MCF 10A (cell line): Measurements from ENCODE around the gene MXRA8. TPM values are rescaled to one million over a fixed set of nuclear protein-coding genes. Genes with fewer than 3 reads are reported as not detected.

ENCODE experiments used
- BruUV-seq: library from RNA; stranded (reverse); fragments of 400-500 nt; replicated peaks from 2 replicates; lab custom pipeline; 2021; lab: Mats Ljungman, UMichigan
- CTCF ChIA-PET: fragments of 300-600 bp; sonication (Branson Sonifier 250); formaldehyde crosslinking; extraction: SDS; loops from one replicate; lab custom pipeline; 2021; ENCODE audit warnings: antibody characterized with exemption, inconsistent platforms; lab: Yijun Ruan, JAX
- POLR2A ChIA-PET: fragments of 300-600, 350-650 bp; sonication (Branson Sonifier 250); formaldehyde crosslinking; extraction: SDS; loops from one replicate; lab custom pipeline; 2020; ENCODE audit warnings: antibody characterized with exemption, inconsistent platforms; lab: Yijun Ruan, JAX
- DNase-seq: peaks from one replicate; pipeline ENCODE4 v3.0.0-alpha.2; 2018; ENCODE audit not compliant: unreplicated experiment
- H3K27ac Mint-ChIP-seq: one replicate; pipeline ENCODE4 v1.8.0; 2022; ENCODE audit warnings: mild to moderate bottlenecking, low read depth, mixed read lengths; ENCODE audit not compliant: unreplicated experiment
- H3K27me3 Mint-ChIP-seq: one replicate; pipeline ENCODE4 v1.8.0; 2022; ENCODE audit warnings: mixed read lengths; ENCODE audit not compliant: insufficient read depth, unreplicated experiment
- H3K36me3 Mint-ChIP-seq: one replicate; pipeline ENCODE4 v1.8.0; 2022; ENCODE audit warnings: mild to moderate bottlenecking, moderate library complexity, mixed read lengths; ENCODE audit not compliant: insufficient read depth, unreplicated experiment
- H3K4me1 Mint-ChIP-seq: one replicate; pipeline ENCODE4 v1.8.0; 2022; ENCODE audit warnings: mixed read lengths; ENCODE audit not compliant: insufficient read depth, unreplicated experiment
- H3K4me3 Mint-ChIP-seq: one replicate; pipeline ENCODE4 v1.8.0; 2022; ENCODE audit warnings: mild to moderate bottlenecking, moderate library complexity, mixed read lengths; ENCODE audit not compliant: unreplicated experiment
- H3K9me3 Mint-ChIP-seq: one replicate; pipeline ENCODE4 v1.8.0; 2022; ENCODE audit warnings: mixed read lengths; ENCODE audit not compliant: unreplicated experiment
- CTCF ChIP-seq: fragments of 200-600 bp; IDR thresholded peaks from one replicate; pipeline ENCODE4 v1.8.0; 2022; ENCODE audit warnings: antibody characterized with exemption, mild to moderate bottlenecking; ENCODE audit not compliant: unreplicated experiment
- intact Hi-C: fragments of 100-400 bp; cut with micrococcal nuclease; formaldehyde crosslinking; loops from 2 replicates; pipeline ENCODE4 v1.14.1; 2022
- total RNA-seq: library from RNA; stranded (reverse); gene quantifications from 2 replicates; pipeline ENCODE4 v1.2.3, GENCODE V29; 2022

MXRA8 gene
- total RNA-seq, 1 experiment from 2014 or later, result not detected

GRCh38 chr1:1395166-1395565, 36.8 kb upstream of the MXRA8 start:
- H3K27me3 Mint-ChIP-seq, result no peaks in the 10 kb centered on the region
- intact Hi-C loops, result no loop called here
- BruUV-seq, result no TSS peak
- ChIA-PET CTCF (no interaction called here), POLR2A (no interaction called here)
- H3K27ac Mint-ChIP-seq, result no peak overlapping the region
- no peaks in the 10 kb centered on the region for H3K9me3 Mint-ChIP-seq
- no peak for TF ChIP-seq CTCF
- DNase-seq, result no peak
- peaks cover 93% of the 10 kb centered on the region for H3K36me3 Mint-ChIP-seq
- H3K4me1 Mint-ChIP-seq, result no peaks in the 10 kb centered on the region
- H3K4me3 Mint-ChIP-seq, result no peak overlapping the region

DNA sequence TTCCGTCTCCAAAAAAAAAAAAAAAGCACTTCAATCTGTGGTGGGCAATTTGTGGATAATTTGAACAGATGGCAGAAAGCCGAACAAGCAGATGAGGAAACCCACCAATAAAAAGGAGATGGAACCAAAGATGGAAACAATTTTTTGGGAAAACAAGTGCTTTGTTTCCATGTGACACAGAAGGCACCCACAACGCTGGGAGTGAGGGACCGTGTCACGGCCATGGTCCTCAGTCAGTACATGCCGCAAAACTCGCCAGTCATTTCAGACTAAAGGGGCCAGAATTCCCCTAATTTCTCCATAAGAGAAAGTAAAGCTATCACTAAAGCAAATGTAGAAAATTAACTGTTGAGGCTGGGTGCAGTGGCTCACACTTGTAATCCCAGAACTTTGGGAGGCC, 35.8 kb upstream of the MXRA8 start:
- no peak overlapping the region for H3K27ac Mint-ChIP-seq

GRCh38 chr1:1393428-1393827, 35.1 kb upstream of the MXRA8 start:
- no peak for DNase-seq
- Mint-ChIP-seq H3K36me3 (peaks cover 100% of the 10 kb centered on the region), H3K9me3 (no peaks in the 10 kb centered on the region), H3K4me1 (no peaks in the 10 kb centered on the region), H3K27me3 (no peaks in the 10 kb centered on the region), H3K27ac (no peak overlapping the region), H3K4me3 (no peak overlapping the region)
- CTCF ChIA-PET, result interaction anchor here (0.7 kb wide), 1 partner anchor 185 kb away, joined by 3 read pairs; no protein-coding TSS in a partner anchor
- no peak for TF ChIP-seq CTCF
- intact Hi-C loops, result no loop called here
- POLR2A ChIA-PET, result no interaction called here
- BruUV-seq, result no TSS peak

More for the DNA sequence above, 35.8 kb upstream of the MXRA8 start:
- CTCF ChIA-PET, result interaction anchor here (0.7 kb wide), 1 partner anchor 186 kb away, joined by 3 read pairs; no protein-coding TSS in a partner anchor
- TF ChIP-seq CTCF, result no peak
- BruUV-seq, result no TSS peak
- Mint-ChIP-seq H3K4me3 (no peak overlapping the region), H3K36me3 (peaks cover 93% of the 10 kb centered on the region), H3K9me3 (no peaks in the 10 kb centered on the region), H3K4me1 (no peaks in the 10 kb centered on the region), H3K27me3 (no peaks in the 10 kb centered on the region)
- POLR2A ChIA-PET, result interaction anchor here (0.8 kb wide), 1 partner anchor 19 kb away, joined by 3 read pairs; the partner anchor contains the start of gene AURKAIP1
- DNase-seq, result no peak
- intact Hi-C loops, result no loop called here

DNA sequence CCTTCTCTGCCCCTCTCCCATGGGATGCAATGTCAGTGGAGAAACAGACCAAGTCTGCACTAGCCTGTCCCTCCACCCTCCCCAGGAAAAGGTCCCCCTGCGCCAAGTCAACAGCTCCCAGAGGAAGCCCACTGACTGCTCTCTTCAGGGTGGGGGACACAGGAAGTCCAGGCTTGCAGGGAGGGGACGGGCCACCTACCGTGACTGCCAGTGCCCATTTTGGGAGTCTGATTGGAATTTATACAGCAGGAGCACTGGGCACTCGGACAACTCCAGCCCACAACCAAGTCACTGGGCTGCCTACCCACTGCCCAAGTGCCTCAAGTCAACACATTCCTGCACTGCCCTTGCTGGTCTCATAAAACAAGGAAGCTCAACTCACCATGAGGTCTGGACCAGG, 34.7 kb upstream of the MXRA8 start:
- TF ChIP-seq CTCF, result no peak
- no peaks in the 10 kb centered on the region for H3K27me3 Mint-ChIP-seq
- DNase-seq, result no peak
- no peak overlapping the region for H3K27ac Mint-ChIP-seq
- intact Hi-C loops, result no loop called here
- peaks cover 100% of the 10 kb centered on the region for H3K36me3 Mint-ChIP-seq
- CTCF ChIA-PET, result interaction anchor here (0.7 kb wide), 1 partner anchor 169 kb away, joined by 3 read pairs; no protein-coding TSS in a partner anchor
- H3K4me1 Mint-ChIP-seq, result no peaks in the 10 kb centered on the region
- no peak overlapping the region for H3K4me3 Mint-ChIP-seq
- POLR2A ChIA-PET, result no interaction called here
- no peaks in the 10 kb centered on the region for H3K9me3 Mint-ChIP-seq
- no TSS peak for BruUV-seq
